Stomach (tissue), 9 donors: ENCODE data around the gene PDCD10. TPM values are rescaled to one million over a fixed set of nuclear protein-coding genes. Genes with fewer than 3 reads are reported as not detected.
A peak's percentile ranks its signal among the peaks of the same experiment; 100 is the strongest.

Experiments
- DNase-seq, 2 donors: peaks; one replicate each; pipeline versions ENCODE4 v3.0.0 to v3.0.0-alpha.2; 2013 to 2019
- H3K27ac ChIP-seq, 5 donors: fragments of 200-600 bp in 4 of 5; sonication (generic) in 4 of 5; one replicate each; pipeline ENCODE4 v1.5.1; 2013 to 2019; ENCODE audit warnings: mild to moderate bottlenecking in 1 of 5, moderate library complexity in 1 of 5
- H3K27me3 ChIP-seq, 3 donors: fragments of 200-600 bp; sonication (generic); one replicate each; pipeline ENCODE4 v1.5.1; 2017 to 2019; ENCODE audit warnings: mixed run types in 1 of 3
- H3K36me3 ChIP-seq, 4 donors: fragments of 200-600 bp; sonication (generic); 1 replicate in 3 of 4; 2 replicates in 1 of 4; pipeline ENCODE4 v1.5.1; 2016 to 2019
- H3K4me1 ChIP-seq, 4 donors: fragments of 200-600 bp; sonication (generic); one replicate each; pipeline ENCODE4 v1.5.1; 2016 to 2019
- H3K4me3 ChIP-seq, 4 donors: fragments of 200-600 bp; sonication (generic) in 3 of 4; one replicate each; pipeline ENCODE4 v1.5.1; 2016 to 2019; ENCODE audit warnings: mild to moderate bottlenecking in 1 of 4
- H3K9me3 ChIP-seq, 4 donors: fragments of 200-600 bp; sonication (generic); one replicate each; pipeline ENCODE4 v1.5.1; 2016 to 2019
- CTCF ChIP-seq, 7 experiments: fragments of 450-650 bp in 4 of 7; fragments of 200-600 bp in 3 of 7; sonication (generic) in 3 of 7; IDR thresholded peaks; one replicate each; pipeline ENCODE4 v1.5.1; 2016 to 2019; ENCODE audit warnings: antibody characterized with exemption in 7 of 7, control low read depth in 2 of 7, mild to moderate bottlenecking in 1 of 7
- EP300 ChIP-seq: sonication (generic); formaldehyde crosslinking; IDR thresholded peaks from one replicate; pipeline ENCODE4 v1.6.1; 2017; ENCODE audit warnings: antibody characterized with exemption
- POLR2A ChIP-seq, 4 donors: fragments of 450-650 bp; IDR thresholded peaks; one replicate each; pipeline ENCODE4 v1.6.1; 2016; ENCODE audit warnings: antibody characterized with exemption in 4 of 4, control low read depth in 2 of 4, mild to moderate bottlenecking in 1 of 4, moderate library complexity in 1 of 4
- POLR2AphosphoS5 ChIP-seq, 3 donors: sonication (generic); formaldehyde crosslinking; IDR thresholded peaks; one replicate each; pipeline ENCODE4 v1.6.1; 2016; ENCODE audit warnings: antibody characterized with exemption in 3 of 3
- WGBS, 5 donors: extraction: QIAGEN DNeasy Blood & Tissue Kit in 3 of 5; methylation state at CpG; one replicate each; pipeline versions ENCODE4 v1.1.5 to v1.1.7; 2013 to 2018; 5-methylcytosine and 5-hydroxymethylcytosine counted together
- intact Hi-C: fragments of 100-400 bp; cut with DNase I; formaldehyde crosslinking; loops from one replicate; pipeline ENCODE4 v1.15.1; 2023; ENCODE audit warnings: low total_unique reads
- polyA plus RNA-seq, 3 donors: library from polyadenylated mRNA; stranded (reverse); fragments of 200-250 nt; gene quantifications; one replicate each; pipeline ENCODE4 v1.2.3, GENCODE V29; 2013
- total RNA-seq, 5 donors: library from RNA; depleted of rRNA; stranded (reverse); fragments of >200 nt; gene quantifications; one replicate each; pipeline versions ENCODE4 v1.1.0 to v1.2.3, GENCODE V29; 2014 to 2016
- donor health status: healthy with polysubstance abuse.
- donor health status: Bipolar disorder and iron deficiency.
- donor health status: healthy.

PDCD10 gene
- total and polyA plus RNA-seq, 8 donors, result 30.9 to 213 (median 55.2) TPM

GRCh38 chr3:167738037-167738436 lies 3.3 kb upstream of the PDCD10 start:
- intact Hi-C loops, result no loop called here
- TF ChIP-seq POLR2AphosphoS5 (IDR thresholded peaks at IDR 0.05) (no peak), POLR2A (IDR thresholded peaks at IDR 0.05) (no peak), EP300 (no peak)
- Histone ChIP-seq H3K27me3 (no peaks in the 10 kb centered on the region), H3K27ac (no peak overlapping the region), H3K36me3 (no peaks in the 10 kb centered on the region), H3K9me3 (no peaks in the 10 kb centered on the region), H3K4me1 (peaks cover 14 to 27% (median 21%) of the 10 kb centered on the region in 4 donors), H3K4me3 (no peak overlapping the region)
- 73 to 91% (median 87%) methylated on average over 2 of the region's 2 CpGs for WGBS, 5 donors
- DNase-seq, result no peak

- Histone ChIP-seq H3K4me3 (no peak overlapping the region), H3K27me3 (no peaks in the 10 kb centered on the region), H3K4me1 (peaks cover 19 to 37% (median 30%) of the 10 kb centered on the region in 4 donors), H3K36me3 (no peaks in the 10 kb centered on the region), H3K27ac (no peak overlapping the region), H3K9me3 (no peaks in the 10 kb centered on the region)
- no peak for TF ChIP-seq EP300
- no peak for TF ChIP-seq POLR2A (IDR thresholded peaks at IDR 0.05)
- TF ChIP-seq POLR2AphosphoS5 (IDR thresholded peaks at IDR 0.05), result no peak
- TF ChIP-seq CTCF (IDR thresholded peaks at IDR 0.05), result no peak
- intact Hi-C loops, result no loop called here
- WGBS, 5 donors, result 69 to 81% (median 75%) methylated on average over 2 of the region's 2 CpGs
- DNase-seq, result no peak
Measured at GRCh38 chr3:167736997-167737396, 2.3 kb upstream of the PDCD10 start.

- peak overlapping the region in 4 of 5 donors; percentile 87 to 96 (median 92) for H3K27ac ChIP-seq
- TF ChIP-seq CTCF (IDR thresholded peaks at IDR 0.05) (no peak), POLR2A (IDR thresholded peaks at IDR 0.05) (no peak), EP300 (no peak), POLR2AphosphoS5 (IDR thresholded peaks at IDR 0.05) (no peak)
- no peaks in the 10 kb centered on the region for H3K27me3 ChIP-seq
- no peaks in the 10 kb centered on the region for H3K9me3 ChIP-seq
- WGBS, 5 donors, result 11 to 19% (median 17%) methylated on average over 7 of the region's 7 CpGs
- H3K36me3 ChIP-seq, result no peaks in the 10 kb centered on the region
- peak overlapping the region; percentile 79 to 93 (median 83) for H3K4me3 ChIP-seq
- DNase-seq, result no peak
- intact Hi-C loops, result no loop called here
- H3K4me1 ChIP-seq, result peaks cover 19 to 42% (median 34%) of the 10 kb centered on the region in 4 donors
Measured at GRCh38 chr3:167736264-167736787, 1.6 kb upstream of the PDCD10 start.

- peak; percentile 93 to 97 for DNase-seq
- WGBS, 5 donors, result 0 to 1% (median 1%) methylated on average over 34 to 37 of the region's 37 CpGs
- H3K9me3 ChIP-seq, result no peaks in the 10 kb centered on the region
- H3K4me3 ChIP-seq, result peak within 1 kb of the TSS; percentile 79 to 93 (median 83)
- H3K36me3 ChIP-seq, result no peaks in the 10 kb centered on the region
- TF ChIP-seq CTCF (IDR thresholded peaks at IDR 0.05), result no peak
- TF ChIP-seq POLR2A (IDR thresholded peaks at IDR 0.05), result peak in 1 of 4 donors; percentile 53
- TF ChIP-seq EP300, result no peak
- TF ChIP-seq POLR2AphosphoS5 (IDR thresholded peaks at IDR 0.05), result peak; percentile 84 to 92 (median 91)
- H3K4me1 ChIP-seq, result peaks cover 19 to 51% (median 37%) of the 10 kb centered on the region in 4 donors
- no peaks in the 10 kb centered on the region for H3K27me3 ChIP-seq
- intact Hi-C loops, result no loop called here
- H3K27ac ChIP-seq, result peak within 1 kb of the TSS; percentile 87 to 97 (median 94)
Measured at GRCh38 chr3:167735233-167736138, 794 bp upstream of the PDCD10 start, which contains the start of gene SERPINI1. Gene SERPINI1, plus strand, starts transcription at chr3:167735721. Its CDS starts 53,408 bp downstream, at chr3:167789129.
